Measurements from ENCODE around the gene EMILIN1.
"Not testable (repeated sequence)": the region's sequence is repeated elsewhere in the genome, so short reads cannot be mapped to it uniquely, and the experiment has no call there.

EMILIN1 gene

DNA sequence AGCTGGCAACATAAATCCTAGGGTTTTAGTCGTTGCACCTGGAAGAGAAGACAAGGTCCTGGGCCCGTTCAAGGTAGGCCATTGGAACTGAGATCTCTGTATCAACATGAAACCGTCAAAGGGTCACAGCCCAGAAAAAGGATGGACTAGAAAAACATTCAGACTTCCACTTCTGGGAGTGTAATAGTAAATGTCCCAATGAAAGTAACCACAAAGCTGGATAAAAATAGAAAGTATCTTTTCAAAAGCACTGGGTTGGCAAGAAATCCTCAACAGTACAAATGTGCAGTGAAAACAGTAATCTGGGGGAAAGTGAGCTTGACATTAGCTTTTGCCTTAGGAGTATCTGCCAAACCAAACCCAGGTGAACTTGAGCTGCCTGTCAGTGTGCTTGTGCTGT, 27.6 kb downstream of the EMILIN1 start:
- no peak overlapping the region for H3K9ac ChIP-seq (ENCODE audit: low read length in 5 of 5)
- H3K36me3 ChIP-seq (ENCODE audit: control insufficient read depth in 5 of 5, insufficient read depth in 5 of 5, low read length in 5 of 5): no peaks in the 10 kb centered on the region
- no peaks in the 10 kb centered on the region for H3K4me1 ChIP-seq (ENCODE audit: control insufficient read depth in 5 of 5, insufficient read depth in 5 of 5, low read length in 5 of 5)
- peaks cover 0 to 7% (median 0%) of the 10 kb centered on the region in 5 donors for H3K27me3 ChIP-seq (ENCODE audit: control insufficient read depth in 5 of 5, insufficient read depth in 4 of 5, low read length in 5 of 5)
- no peaks in the 10 kb centered on the region for H3K9me3 ChIP-seq (ENCODE audit: control insufficient read depth in 5 of 5, low read length in 5 of 5)
- H3K4me3 ChIP-seq (ENCODE audit: low read depth in 1 of 5, low read length in 5 of 5): no peak overlapping the region
- H3K27ac ChIP-seq (ENCODE audit: low read depth, low read length): no peak overlapping the region

DNA sequence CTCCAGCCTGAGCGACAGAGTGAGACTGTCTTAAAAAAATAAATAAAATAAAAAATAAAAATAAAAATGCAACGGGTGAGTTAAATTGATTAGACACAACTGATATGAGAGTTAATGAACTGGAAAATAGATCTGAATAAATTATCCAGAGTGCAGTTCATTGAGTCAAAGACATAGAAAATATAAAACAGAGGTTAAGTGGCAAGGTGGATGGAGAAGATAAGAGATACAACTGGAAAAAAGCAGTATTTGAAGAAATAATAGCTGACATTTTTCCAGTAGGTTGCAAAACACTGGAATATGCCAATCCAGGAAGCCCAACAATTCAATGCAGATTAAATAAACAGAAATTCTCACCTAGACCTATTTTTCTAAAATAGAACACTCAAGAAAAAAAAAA, 29.8 kb downstream of the EMILIN1 start:
- H3K27ac ChIP-seq (ENCODE audit: low read depth, low read length): no peak overlapping the region
- H3K4me1 ChIP-seq (ENCODE audit: control insufficient read depth in 5 of 5, insufficient read depth in 5 of 5, low read length in 5 of 5): no peaks in the 10 kb centered on the region

DNA sequence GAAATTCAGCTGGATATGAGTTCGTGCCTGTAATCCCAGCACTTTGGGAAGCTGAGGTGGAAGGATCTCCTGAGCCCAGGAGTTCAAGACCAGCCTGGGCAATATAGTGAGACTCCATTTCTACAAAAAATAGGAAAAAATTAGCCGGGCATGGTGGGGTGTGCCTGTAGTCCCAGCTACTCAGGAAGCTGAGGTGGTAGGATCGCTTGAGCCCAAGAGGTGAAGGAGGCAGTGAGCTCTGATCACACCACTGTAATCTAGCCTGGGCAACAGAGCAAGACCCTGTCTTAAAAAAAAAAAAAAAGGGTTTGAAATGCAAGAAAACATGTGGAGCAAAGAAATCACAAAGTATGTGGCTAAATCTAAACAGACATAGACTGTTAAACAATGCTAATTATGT, 30.7 kb downstream of the EMILIN1 start:
- Histone ChIP-seq H3K9me3 (ENCODE audit: control insufficient read depth in 5 of 5, low read length in 5 of 5) (no peaks in the 10 kb centered on the region), H3K9ac (ENCODE audit: low read length in 5 of 5) (no peak overlapping the region), H3K4me3 (ENCODE audit: low read depth in 1 of 5, low read length in 5 of 5) (no peak overlapping the region), H3K4me1 (ENCODE audit: control insufficient read depth in 5 of 5, insufficient read depth in 5 of 5, low read length in 5 of 5) (no peaks in the 10 kb centered on the region), H3K27me3 (ENCODE audit: control insufficient read depth in 5 of 5, insufficient read depth in 4 of 5, low read length in 5 of 5) (peaks cover 0 to 5% (median 0%) of the 10 kb centered on the region in 5 donors), H3K36me3 (ENCODE audit: control insufficient read depth in 5 of 5, insufficient read depth in 5 of 5, low read length in 5 of 5) (no peaks in the 10 kb centered on the region), H3K27ac (ENCODE audit: low read depth, low read length) (no peak overlapping the region)

More for the DNA sequence above, 29.8 kb downstream of the EMILIN1 start:
- no peaks in the 10 kb centered on the region for H3K36me3 ChIP-seq (ENCODE audit: control insufficient read depth in 5 of 5, insufficient read depth in 5 of 5, low read length in 5 of 5)
- no peak overlapping the region for H3K9ac ChIP-seq (ENCODE audit: low read length in 5 of 5)
- H3K9me3 ChIP-seq (ENCODE audit: control insufficient read depth in 5 of 5, low read length in 5 of 5): no peaks in the 10 kb centered on the region
- peaks cover 0 to 7% (median 0%) of the 10 kb centered on the region in 5 donors for H3K27me3 ChIP-seq (ENCODE audit: control insufficient read depth in 5 of 5, insufficient read depth in 4 of 5, low read length in 5 of 5)
- no peak overlapping the region for H3K4me3 ChIP-seq (ENCODE audit: low read depth in 1 of 5, low read length in 5 of 5)

DNA sequence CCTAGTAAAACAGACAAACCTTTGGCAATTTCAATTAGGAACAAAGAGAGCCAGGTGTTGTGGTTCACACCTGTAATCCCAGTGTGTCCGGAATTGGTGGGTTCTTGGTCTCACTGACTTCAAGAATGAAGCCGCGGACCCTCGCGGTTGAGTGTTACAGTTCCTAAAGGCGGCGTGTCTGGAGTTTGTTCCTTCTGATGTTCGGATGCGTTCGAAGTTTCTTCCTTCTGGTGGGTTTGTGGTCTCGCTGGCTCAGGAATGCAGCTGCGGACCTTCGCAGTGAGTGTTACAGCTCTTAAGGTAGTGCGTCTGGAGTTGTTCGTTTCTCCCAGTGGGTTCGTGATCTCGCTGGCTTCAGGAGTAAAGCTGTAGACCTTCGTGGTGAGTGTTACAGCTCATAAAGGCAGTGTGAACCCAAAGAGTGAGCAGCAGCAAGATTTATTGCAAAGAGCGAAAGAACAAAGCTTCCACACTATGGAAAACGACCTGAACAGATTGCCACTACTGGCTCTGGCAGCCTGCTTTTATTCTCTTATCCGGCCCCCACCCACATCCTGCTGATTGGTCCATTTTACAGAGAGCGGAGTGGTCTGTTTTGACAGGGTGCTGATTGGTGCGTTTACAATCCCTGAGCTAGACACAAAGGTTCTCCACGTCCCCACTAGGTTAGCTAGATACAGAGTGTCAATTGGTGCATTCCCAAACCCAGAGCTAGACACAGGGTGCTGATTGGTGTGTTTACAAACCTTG, 32.4 kb downstream of the EMILIN1 start:
- H3K9me3 ChIP-seq (ENCODE audit: control insufficient read depth in 5 of 5, low read length in 5 of 5); H3K9ac ChIP-seq (ENCODE audit: low read length in 5 of 5); H3K27me3 ChIP-seq (ENCODE audit: control insufficient read depth in 5 of 5, insufficient read depth in 4 of 5, low read length in 5 of 5); H3K4me1 ChIP-seq (ENCODE audit: control insufficient read depth in 5 of 5, insufficient read depth in 5 of 5, low read length in 5 of 5); H3K36me3 ChIP-seq (ENCODE audit: control insufficient read depth in 5 of 5, insufficient read depth in 5 of 5, low read length in 5 of 5); H3K27ac ChIP-seq (ENCODE audit: low read depth, low read length); H3K4me3 ChIP-seq (ENCODE audit: low read depth in 1 of 5, low read length in 5 of 5): not testable (repeated sequence)

DNA sequence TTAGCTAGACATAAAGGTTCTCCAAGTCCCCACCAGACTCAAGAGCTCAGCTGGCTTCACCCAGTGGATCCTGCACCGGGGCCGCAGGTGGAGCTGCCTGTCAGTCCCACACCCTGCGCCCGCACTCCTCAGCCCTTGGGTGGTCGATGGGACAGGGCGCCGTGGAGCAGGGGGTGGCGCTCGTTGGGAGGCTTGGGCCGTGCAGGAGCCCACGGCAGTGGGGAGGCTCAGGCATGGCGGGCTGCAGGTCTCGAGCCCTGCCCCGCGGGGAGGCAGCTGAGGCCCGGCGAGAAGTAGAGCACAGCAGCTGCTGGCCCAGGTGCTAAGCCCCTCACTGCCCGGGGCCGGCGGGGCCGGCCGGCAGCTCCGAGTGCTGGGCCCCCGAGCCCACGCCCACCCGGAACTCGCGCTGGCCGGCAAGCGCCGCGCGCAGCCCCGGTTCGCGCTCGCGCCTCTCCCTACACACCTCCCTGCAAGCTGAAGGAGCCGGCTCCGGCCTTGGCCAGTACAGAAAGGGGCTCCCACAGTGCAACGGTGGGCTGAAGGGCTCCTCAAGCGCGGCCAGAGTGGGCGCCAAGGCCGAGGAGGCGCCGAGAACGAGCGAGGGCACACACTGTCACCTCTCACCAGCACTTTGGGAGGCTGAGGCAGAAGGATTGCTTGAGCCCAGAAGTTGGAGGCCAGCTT, 33.1 kb downstream of the EMILIN1 start:
- not testable (repeated sequence) for H3K4me1 ChIP-seq (ENCODE audit: control insufficient read depth in 5 of 5, insufficient read depth in 5 of 5, low read length in 5 of 5); H3K9me3 ChIP-seq (ENCODE audit: control insufficient read depth in 5 of 5, low read length in 5 of 5); H3K9ac ChIP-seq (ENCODE audit: low read length in 5 of 5); H3K27ac ChIP-seq (ENCODE audit: low read depth, low read length); H3K36me3 ChIP-seq (ENCODE audit: control insufficient read depth in 5 of 5, insufficient read depth in 5 of 5, low read length in 5 of 5); H3K27me3 ChIP-seq (ENCODE audit: control insufficient read depth in 5 of 5, insufficient read depth in 4 of 5, low read length in 5 of 5); H3K4me3 ChIP-seq (ENCODE audit: low read depth in 1 of 5, low read length in 5 of 5)

DNA sequence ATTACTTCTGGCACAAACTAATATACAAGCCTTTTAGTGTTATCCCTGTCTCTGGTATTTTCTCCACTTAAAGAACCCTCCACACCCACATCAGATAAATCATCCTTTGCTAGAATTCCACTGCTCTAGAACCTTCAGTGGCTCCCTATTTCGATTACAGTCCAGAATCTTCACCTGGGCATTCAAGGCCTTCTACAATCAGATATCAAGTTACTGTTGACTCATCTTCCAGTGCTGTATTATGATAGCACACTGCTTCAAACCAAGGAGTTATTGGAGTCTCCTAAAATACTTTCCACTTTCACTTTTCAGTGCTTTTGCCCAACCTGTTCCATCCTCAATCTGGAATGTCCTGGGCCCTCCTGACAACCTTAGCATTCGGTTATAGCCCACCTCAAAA, 37.1 kb downstream of the EMILIN1 start:
- Histone ChIP-seq H3K9me3 (ENCODE audit: control insufficient read depth in 5 of 5, low read length in 5 of 5) (no peaks in the 10 kb centered on the region), H3K9ac (ENCODE audit: low read length in 5 of 5) (no peak overlapping the region), H3K36me3 (ENCODE audit: control insufficient read depth in 5 of 5, insufficient read depth in 5 of 5, low read length in 5 of 5) (no peaks in the 10 kb centered on the region), H3K27ac (ENCODE audit: low read depth, low read length) (no peak overlapping the region), H3K4me1 (ENCODE audit: control insufficient read depth in 5 of 5, insufficient read depth in 5 of 5, low read length in 5 of 5) (peaks cover 2 to 15% (median 13%) of the 10 kb centered on the region in 5 donors), H3K27me3 (ENCODE audit: control insufficient read depth in 5 of 5, insufficient read depth in 4 of 5, low read length in 5 of 5) (peaks cover 0 to 16% (median 9%) of the 10 kb centered on the region in 5 donors), H3K4me3 (ENCODE audit: low read depth in 1 of 5, low read length in 5 of 5) (no peak overlapping the region)

DNA sequence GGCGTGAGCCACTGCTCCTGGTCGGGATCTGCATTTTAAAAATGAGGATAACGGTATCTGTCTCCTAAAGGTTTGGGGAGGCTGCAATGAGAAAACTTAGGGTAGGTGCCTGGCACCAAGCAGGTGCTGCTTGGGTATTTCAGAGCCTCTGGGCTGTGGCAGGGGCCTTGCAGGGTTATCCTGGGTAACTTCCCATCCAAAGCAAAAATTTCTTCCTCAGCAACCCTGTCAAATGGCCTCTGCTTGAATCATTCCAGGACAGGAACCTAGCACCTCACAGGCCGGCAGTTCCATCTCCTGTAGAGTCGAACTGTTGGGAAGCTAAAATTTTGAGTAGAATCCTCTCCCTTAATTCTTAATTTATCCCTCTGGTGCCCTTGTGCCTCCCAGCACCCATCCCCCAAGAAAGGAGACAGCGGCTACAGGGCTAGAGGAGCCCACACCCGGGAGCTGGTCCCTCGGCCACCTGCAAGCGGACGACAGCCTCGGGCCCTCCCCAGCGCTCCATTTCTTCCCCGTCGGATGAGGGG, 39.6 kb downstream of the EMILIN1 start:
- Histone ChIP-seq H3K36me3 (ENCODE audit: control insufficient read depth in 5 of 5, insufficient read depth in 5 of 5, low read length in 5 of 5) (no peaks in the 10 kb centered on the region), H3K27ac (ENCODE audit: low read depth, low read length) (no peak overlapping the region), H3K4me1 (ENCODE audit: control insufficient read depth in 5 of 5, insufficient read depth in 5 of 5, low read length in 5 of 5) (peaks cover 2 to 19% (median 17%) of the 10 kb centered on the region in 5 donors), H3K4me3 (ENCODE audit: low read depth in 1 of 5, low read length in 5 of 5) (peak overlapping the region in 4 of 5 donors; percentile 58 to 72 (median 62)), H3K9me3 (ENCODE audit: control insufficient read depth in 5 of 5, low read length in 5 of 5) (no peaks in the 10 kb centered on the region), H3K27me3 (ENCODE audit: control insufficient read depth in 5 of 5, insufficient read depth in 4 of 5, low read length in 5 of 5) (peaks cover 0 to 16% (median 9%) of the 10 kb centered on the region in 5 donors), H3K9ac (ENCODE audit: low read length in 5 of 5) (peak overlapping the region in 2 of 5 donors; percentile 11 to 44)

DNA sequence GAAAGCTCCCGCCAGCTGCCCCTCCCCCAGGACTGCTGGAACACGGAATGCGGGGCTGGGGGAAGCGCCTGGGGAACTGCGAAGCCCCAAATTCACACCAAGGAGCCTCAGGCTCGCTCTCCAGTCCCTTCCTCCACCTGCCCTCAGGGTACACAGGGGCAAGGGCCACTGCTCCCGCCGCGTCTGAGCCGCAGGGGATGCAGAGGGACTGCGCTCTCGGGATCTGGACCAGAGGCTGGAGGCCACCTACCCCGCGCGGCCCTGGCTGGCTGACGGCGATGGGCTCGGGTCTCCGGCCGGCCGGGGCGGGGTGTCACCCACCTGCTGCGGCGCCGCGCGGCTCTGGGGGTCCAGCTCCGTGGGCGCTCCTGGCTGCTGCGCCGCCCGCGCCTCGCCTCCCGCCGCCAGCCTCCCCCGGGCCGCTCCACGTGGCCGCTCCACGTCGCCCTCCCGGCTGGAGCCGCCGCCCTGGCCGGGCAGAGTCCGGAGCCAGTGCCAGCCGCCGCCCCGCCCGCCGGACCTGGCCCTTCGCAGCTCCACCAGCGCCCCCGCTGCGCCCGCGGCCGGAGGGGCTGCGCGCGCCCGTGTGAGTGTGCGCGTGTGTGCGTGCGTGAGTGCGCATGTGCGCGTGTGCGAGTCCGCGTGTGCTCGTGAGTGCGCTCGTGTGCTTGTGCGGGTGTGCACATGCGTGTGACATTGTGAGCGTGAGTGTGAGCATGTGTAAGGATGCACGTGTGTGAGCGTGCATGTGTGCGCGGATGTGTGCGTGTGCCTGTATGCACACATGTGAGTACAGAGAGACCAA, 40.3 kb downstream of the EMILIN1 start, which contains the start of gene CGREF1:
Gene CGREF1, minus strand, starts transcription at position 604 of the 805 bp plus-strand sequence. CDS start 14,762 bp downstream, outside the sequence.
- no peaks in the 10 kb centered on the region for H3K9me3 ChIP-seq (ENCODE audit: control insufficient read depth in 5 of 5, low read length in 5 of 5)
- H3K4me3 ChIP-seq (ENCODE audit: low read depth in 1 of 5, low read length in 5 of 5): peak within 1 kb of the TSS; percentile 58 to 72 (median 62)
- no peak within 1 kb of the TSS for H3K27ac ChIP-seq (ENCODE audit: low read depth, low read length)
- H3K27me3 ChIP-seq (ENCODE audit: control insufficient read depth in 5 of 5, insufficient read depth in 4 of 5, low read length in 5 of 5): peaks cover 0 to 16% (median 9%) of the 10 kb centered on the region in 5 donors
- H3K4me1 ChIP-seq (ENCODE audit: control insufficient read depth in 5 of 5, insufficient read depth in 5 of 5, low read length in 5 of 5): peaks cover 4 to 25% (median 24%) of the 10 kb centered on the region in 5 donors
- no peaks in the 10 kb centered on the region for H3K36me3 ChIP-seq (ENCODE audit: control insufficient read depth in 5 of 5, insufficient read depth in 5 of 5, low read length in 5 of 5)
- H3K9ac ChIP-seq (ENCODE audit: low read length in 5 of 5): peak within 1 kb of the TSS in 2 of 5 donors; percentile 11 to 44

DNA sequence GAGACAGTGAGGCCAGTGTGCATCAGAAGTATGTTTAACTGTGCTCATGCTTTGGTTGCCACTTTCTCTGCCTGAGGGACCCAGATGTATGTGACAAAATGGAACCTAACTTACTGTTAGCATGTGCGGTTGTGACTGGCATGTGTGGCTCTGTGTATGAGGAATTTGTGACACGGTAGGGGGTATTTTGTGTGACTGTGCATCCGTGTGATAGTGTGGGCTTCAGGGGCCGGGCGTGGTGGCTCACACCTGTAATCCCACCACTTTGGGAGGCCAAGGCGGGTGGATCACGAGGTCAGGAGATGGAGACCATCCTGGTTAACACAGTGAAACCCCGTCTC, 40.9 kb downstream of the EMILIN1 start:
- not testable (repeated sequence) for H3K9ac ChIP-seq (ENCODE audit: low read length in 5 of 5); H3K27ac ChIP-seq (ENCODE audit: low read depth, low read length); H3K9me3 ChIP-seq (ENCODE audit: control insufficient read depth in 5 of 5, low read length in 5 of 5); H3K36me3 ChIP-seq (ENCODE audit: control insufficient read depth in 5 of 5, insufficient read depth in 5 of 5, low read length in 5 of 5)
- peaks cover 0 to 16% (median 9%) of the 10 kb centered on the region in 5 donors for H3K27me3 ChIP-seq (ENCODE audit: control insufficient read depth in 5 of 5, insufficient read depth in 4 of 5, low read length in 5 of 5)
- peaks cover 4 to 31% (median 29%) of the 10 kb centered on the region in 5 donors for H3K4me1 ChIP-seq (ENCODE audit: control insufficient read depth in 5 of 5, insufficient read depth in 5 of 5, low read length in 5 of 5)
- peak overlapping the region; percentile 58 to 72 (median 62) for H3K4me3 ChIP-seq (ENCODE audit: low read depth in 1 of 5, low read length in 5 of 5)
